Measurements from ENCODE around the gene MMP19.

DNA sequence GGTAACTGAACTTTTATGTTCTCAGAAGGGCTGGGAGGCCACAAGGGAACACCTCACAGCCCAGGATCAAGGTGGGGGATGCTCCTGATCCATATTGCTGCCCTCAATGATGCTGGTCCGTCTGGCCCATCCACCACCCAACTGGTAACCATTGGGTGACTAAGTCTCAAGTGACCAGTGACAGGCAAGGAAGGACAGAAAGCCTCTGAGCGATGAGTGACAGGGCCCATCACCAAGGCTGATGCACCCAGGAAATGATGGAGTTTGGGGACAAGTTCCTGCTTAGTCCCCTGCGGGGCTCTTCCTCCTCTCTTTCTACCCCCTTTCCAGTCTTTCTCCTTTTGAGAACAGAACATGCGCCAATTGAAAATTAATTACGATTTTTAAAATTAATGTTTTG, 2.6 kb upstream of the MMP19 start:
- TF ChIP-seq CTCF (IDR thresholded peaks at IDR 0.05) (no peak), POLR2A (IDR thresholded peaks at IDR 0.05) (no peak)
